GM21576 (cell line): ENCODE data around the gene TMED9.
"Not testable (repeated sequence)": the region's sequence is repeated elsewhere in the genome, so short reads cannot be mapped to it uniquely, and the experiment has no call there.

Experiments used
- ATAC-seq: cut with Tn5 transposase; IDR thresholded peaks from one replicate; pipeline ENCODE4 v1.9.1; 2021; ENCODE audit warnings: mild to moderate bottlenecking, moderate library complexity; ENCODE audit not compliant: unreplicated experiment

TMED9 gene

GRCh38 chr5:177605667-177606066 is 13.7 kb downstream of the TMED9 start:
- ATAC-seq = no peak

GRCh38 chr5:177606071-177607051 is 14.4 kb downstream of the TMED9 start:
- no peak for ATAC-seq

- ATAC-seq = no peak
These were observed 15.1 kb downstream of the TMED9 start for GRCh38 chr5:177607115-177607451.

GRCh38 chr5:177607452-177608192 is 15.6 kb downstream of the TMED9 start:
- no peak for ATAC-seq

GRCh38 chr5:177608243-177609075 is 16.5 kb downstream of the TMED9 start:
- no peak for ATAC-seq

- ATAC-seq = no peak
These were observed 17.4 kb downstream of the TMED9 start for GRCh38 chr5:177609076-177610059.

GRCh38 chr5:177610131-177610769 is 18.2 kb downstream of the TMED9 start:
- no peak for ATAC-seq

- ATAC-seq = no peak
These were observed 18.9 kb downstream of the TMED9 start for GRCh38 chr5:177610770-177611445.

GRCh38 chr5:177611446-177612214 is 19.6 kb downstream of the TMED9 start:
- no peak for ATAC-seq

GRCh38 chr5:177612215-177612673 is 20.2 kb downstream of the TMED9 start:
- no peak for ATAC-seq

GRCh38 chr5:177620560-177620959 is 28.6 kb downstream of the TMED9 start:
- ATAC-seq = no peak

GRCh38 chr5:177624172-177624571 is 32.2 kb downstream of the TMED9 start:
- not testable (repeated sequence) for ATAC-seq

- ATAC-seq = not testable (repeated sequence)
These were observed 38.2 kb downstream of the TMED9 start for GRCh38 chr5:177630186-177630585.

- ATAC-seq = not testable (repeated sequence)
These were observed 42.9 kb downstream of the TMED9 start for GRCh38 chr5:177634912-177635311.

- not testable (repeated sequence) for ATAC-seq
These were observed 53.5 kb downstream of the TMED9 start for GRCh38 chr5:177645462-177645861.
